ENCODE results near the gene INSC.

INSC gene

DNA sequence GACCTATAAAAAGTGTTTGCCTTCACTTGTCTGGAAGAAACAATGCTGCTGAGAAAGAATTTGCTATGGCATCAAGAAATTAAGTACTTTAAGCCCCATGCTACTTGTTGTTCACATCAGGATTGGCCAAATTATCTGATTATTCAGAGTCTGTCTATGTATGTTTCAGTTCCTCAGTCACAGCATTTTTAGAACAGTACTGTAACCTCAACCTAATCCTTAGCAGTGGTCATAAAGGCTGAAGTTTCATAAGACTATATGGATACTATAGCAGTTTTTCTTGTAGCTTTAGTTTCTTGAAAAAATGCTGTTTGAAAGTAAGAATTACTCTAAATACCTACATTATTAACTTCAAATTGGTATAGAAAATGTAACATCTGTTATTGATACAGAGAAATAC lies 153.9 kb downstream of the INSC start:
- H3K9me3 ChIP-seq (ENCODE audit: control insufficient read depth in 1 of 2, low read length in 2 of 2), result peaks cover 6 to 14% of the 10 kb centered on the region in 2 donors
- no peaks in the 10 kb centered on the region for H3K27me3 ChIP-seq (ENCODE audit: low read depth, low read length)
- no peak overlapping the region for H3K27ac ChIP-seq (ENCODE audit: low read length)
- no peaks in the 10 kb centered on the region for H3K4me1 ChIP-seq (ENCODE audit: control insufficient read depth in 1 of 2, insufficient read depth in 2 of 2, low read length in 2 of 2)
- no peaks in the 10 kb centered on the region for H3K36me3 ChIP-seq (ENCODE audit: control insufficient read depth in 1 of 2, insufficient read depth in 2 of 2, low read length in 2 of 2)
- no peak overlapping the region for H3K4me3 ChIP-seq (ENCODE audit: low read depth in 1 of 2, low read length in 2 of 2)

DNA sequence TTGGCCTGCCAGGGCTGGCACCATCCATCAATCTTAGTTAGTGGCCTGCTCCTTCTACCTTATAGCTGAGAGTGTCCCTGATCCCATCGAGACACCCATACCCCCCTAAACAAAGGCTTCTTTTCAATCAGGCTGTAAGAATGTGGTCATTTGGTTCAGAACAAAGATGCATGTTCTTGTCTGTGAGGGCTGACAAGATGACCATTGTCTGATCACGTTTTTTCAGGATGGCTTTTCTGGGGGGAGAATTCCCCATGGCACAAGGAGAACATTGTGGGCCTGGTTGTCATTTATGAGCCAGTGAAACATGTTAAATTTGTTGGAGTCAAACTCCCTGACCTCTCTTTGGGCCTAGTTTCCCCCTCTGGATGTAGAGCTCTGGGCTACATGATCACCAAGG lies 160.4 kb downstream of the INSC start:
- Histone ChIP-seq H3K9me3 (ENCODE audit: control insufficient read depth in 1 of 2, low read length in 2 of 2) (no peaks in the 10 kb centered on the region), H3K27ac (ENCODE audit: low read length) (no peak overlapping the region), H3K36me3 (ENCODE audit: control insufficient read depth in 1 of 2, insufficient read depth in 2 of 2, low read length in 2 of 2) (no peaks in the 10 kb centered on the region), H3K4me3 (ENCODE audit: low read depth in 1 of 2, low read length in 2 of 2) (no peak overlapping the region), H3K4me1 (ENCODE audit: control insufficient read depth in 1 of 2, insufficient read depth in 2 of 2, low read length in 2 of 2) (no peaks in the 10 kb centered on the region), H3K27me3 (ENCODE audit: low read depth, low read length) (peaks cover 4% of the 10 kb centered on the region)

DNA sequence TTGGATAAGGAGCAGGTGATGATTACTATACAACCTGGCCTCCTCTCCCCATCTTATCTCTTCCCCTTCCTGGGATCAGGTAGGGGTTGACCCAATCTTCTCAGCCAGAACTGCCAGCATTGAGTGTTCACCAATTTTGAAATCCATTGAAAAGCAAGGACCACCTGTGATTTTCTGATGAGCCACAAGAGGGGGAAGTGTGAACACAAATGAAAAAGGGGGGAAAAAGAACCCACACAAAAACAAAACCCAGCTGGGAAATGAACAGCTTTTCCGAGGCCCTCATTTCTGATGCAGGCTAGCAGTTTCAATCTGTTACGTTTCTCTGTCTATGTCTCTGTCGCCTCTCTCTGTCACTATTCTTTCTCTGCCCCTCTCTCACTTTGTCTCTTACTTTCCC lies 161.9 kb downstream of the INSC start:
- Histone ChIP-seq H3K4me1 (ENCODE audit: control insufficient read depth in 1 of 2, insufficient read depth in 2 of 2, low read length in 2 of 2) (no peaks in the 10 kb centered on the region), H3K27me3 (ENCODE audit: low read depth, low read length) (peaks cover 4% of the 10 kb centered on the region), H3K36me3 (ENCODE audit: control insufficient read depth in 1 of 2, insufficient read depth in 2 of 2, low read length in 2 of 2) (no peaks in the 10 kb centered on the region)

DNA sequence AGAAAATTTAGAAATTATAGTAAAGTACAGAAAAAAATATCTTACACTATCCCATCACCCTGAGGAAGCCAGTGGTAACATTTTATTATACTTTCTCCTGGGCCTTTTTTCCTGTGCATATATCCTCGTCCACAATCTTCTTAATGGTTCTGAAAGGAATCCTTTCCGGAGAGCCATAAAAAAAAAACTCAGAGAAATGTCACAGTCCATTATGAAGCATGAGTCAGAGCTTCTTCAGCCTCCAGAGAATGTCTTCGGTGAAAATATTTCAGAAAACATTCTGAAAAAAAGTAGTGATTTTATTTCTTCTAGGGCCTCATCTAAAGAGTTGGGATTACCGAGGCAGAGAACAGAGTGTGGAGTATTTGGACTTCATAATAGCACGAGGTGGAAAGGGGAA lies 163.4 kb downstream of the INSC start:
- H3K27me3 ChIP-seq (ENCODE audit: low read depth, low read length), result peaks cover 4% of the 10 kb centered on the region
- no peaks in the 10 kb centered on the region for H3K9me3 ChIP-seq (ENCODE audit: control insufficient read depth in 1 of 2, low read length in 2 of 2)
- no peak overlapping the region for H3K4me3 ChIP-seq (ENCODE audit: low read depth in 1 of 2, low read length in 2 of 2)
- no peaks in the 10 kb centered on the region for H3K4me1 ChIP-seq (ENCODE audit: control insufficient read depth in 1 of 2, insufficient read depth in 2 of 2, low read length in 2 of 2)
- no peaks in the 10 kb centered on the region for H3K36me3 ChIP-seq (ENCODE audit: control insufficient read depth in 1 of 2, insufficient read depth in 2 of 2, low read length in 2 of 2)
- no peak overlapping the region for H3K27ac ChIP-seq (ENCODE audit: low read length)

More for the DNA sequence above, 161.9 kb downstream of the INSC start:
- no peak overlapping the region for H3K27ac ChIP-seq (ENCODE audit: low read length)
- H3K9me3 ChIP-seq (ENCODE audit: control insufficient read depth in 1 of 2, low read length in 2 of 2), result no peaks in the 10 kb centered on the region
- H3K4me3 ChIP-seq (ENCODE audit: low read depth in 1 of 2, low read length in 2 of 2), result no peak overlapping the region

DNA sequence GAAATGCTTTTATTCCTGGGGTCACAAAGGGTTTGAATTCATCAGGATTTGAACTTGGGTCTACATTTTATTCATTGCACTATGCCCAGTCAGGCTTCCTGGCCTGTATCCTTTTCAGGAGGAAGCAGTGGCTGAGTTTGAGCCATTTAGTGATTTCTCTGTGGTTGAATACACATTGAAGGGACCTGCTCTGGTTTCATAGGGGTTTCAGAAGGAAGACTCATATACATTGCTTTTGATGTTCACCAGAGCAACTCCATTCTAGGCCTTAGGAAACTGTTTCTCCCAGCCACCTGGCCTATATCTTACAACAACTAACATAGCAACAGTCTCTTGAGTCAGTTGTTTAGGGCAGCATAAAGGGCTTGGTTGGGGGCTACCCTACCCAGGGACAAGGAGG lies 165.7 kb downstream of the INSC start:
- H3K27ac ChIP-seq (ENCODE audit: low read length), result no peak overlapping the region
- H3K27me3 ChIP-seq (ENCODE audit: low read depth, low read length), result no peaks in the 10 kb centered on the region
- no peak overlapping the region for H3K4me3 ChIP-seq (ENCODE audit: low read depth in 1 of 2, low read length in 2 of 2)
- H3K36me3 ChIP-seq (ENCODE audit: control insufficient read depth in 1 of 2, insufficient read depth in 2 of 2, low read length in 2 of 2), result no peaks in the 10 kb centered on the region
- H3K4me1 ChIP-seq (ENCODE audit: control insufficient read depth in 1 of 2, insufficient read depth in 2 of 2, low read length in 2 of 2), result no peaks in the 10 kb centered on the region
- no peaks in the 10 kb centered on the region for H3K9me3 ChIP-seq (ENCODE audit: control insufficient read depth in 1 of 2, low read length in 2 of 2)

DNA sequence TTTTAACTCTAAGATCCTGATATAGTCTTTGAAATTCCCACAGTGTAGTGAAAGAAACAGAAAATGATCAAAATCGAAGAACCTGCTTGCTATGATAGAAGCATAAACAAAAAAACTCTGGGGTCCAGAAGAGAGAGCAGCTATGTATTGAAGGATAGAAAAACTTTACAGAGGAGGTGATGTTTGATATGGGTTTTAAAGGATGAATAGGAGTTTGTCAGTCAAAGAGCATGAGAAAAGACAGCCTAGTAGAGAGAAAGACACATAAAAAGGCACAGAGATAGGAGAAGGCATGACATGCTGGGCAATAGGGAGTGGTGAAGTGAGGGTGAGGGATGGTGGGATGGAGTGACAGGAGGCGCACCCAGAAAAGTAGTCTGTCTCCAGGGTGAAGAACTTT lies 168.0 kb downstream of the INSC start:
- Histone ChIP-seq H3K4me1 (ENCODE audit: control insufficient read depth in 1 of 2, insufficient read depth in 2 of 2, low read length in 2 of 2) (no peaks in the 10 kb centered on the region), H3K36me3 (ENCODE audit: control insufficient read depth in 1 of 2, insufficient read depth in 2 of 2, low read length in 2 of 2) (no peaks in the 10 kb centered on the region), H3K4me3 (ENCODE audit: low read depth in 1 of 2, low read length in 2 of 2) (no peak overlapping the region), H3K27me3 (ENCODE audit: low read depth, low read length) (no peaks in the 10 kb centered on the region), H3K9me3 (ENCODE audit: control insufficient read depth in 1 of 2, low read length in 2 of 2) (no peaks in the 10 kb centered on the region), H3K27ac (ENCODE audit: low read length) (no peak overlapping the region)

DNA sequence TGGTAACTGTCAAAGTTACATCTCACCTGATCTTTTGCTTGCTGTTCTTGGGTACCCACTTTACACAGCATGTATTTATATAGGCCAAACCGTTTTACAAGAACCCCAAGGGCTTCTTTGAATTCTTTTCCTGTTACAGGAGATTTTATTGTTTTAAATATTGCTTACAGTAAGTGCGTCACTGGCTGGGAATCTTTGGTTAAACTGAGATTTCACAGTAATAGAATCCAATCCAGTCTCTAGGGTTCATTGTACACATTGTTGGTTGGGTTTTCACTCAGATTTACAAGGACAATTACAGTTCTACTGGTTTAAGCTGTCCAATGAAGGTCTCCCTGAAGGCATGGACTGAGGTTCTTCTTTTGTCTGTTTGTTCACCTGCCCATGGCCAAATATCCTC lies 171.7 kb downstream of the INSC start:
- Histone ChIP-seq H3K4me1 (ENCODE audit: control insufficient read depth in 1 of 2, insufficient read depth in 2 of 2, low read length in 2 of 2) (no peaks in the 10 kb centered on the region), H3K4me3 (ENCODE audit: low read depth in 1 of 2, low read length in 2 of 2) (no peak overlapping the region), H3K27ac (ENCODE audit: low read length) (no peak overlapping the region), H3K27me3 (ENCODE audit: low read depth, low read length) (no peaks in the 10 kb centered on the region), H3K36me3 (ENCODE audit: control insufficient read depth in 1 of 2, insufficient read depth in 2 of 2, low read length in 2 of 2) (no peaks in the 10 kb centered on the region), H3K9me3 (ENCODE audit: control insufficient read depth in 1 of 2, low read length in 2 of 2) (no peaks in the 10 kb centered on the region)

DNA sequence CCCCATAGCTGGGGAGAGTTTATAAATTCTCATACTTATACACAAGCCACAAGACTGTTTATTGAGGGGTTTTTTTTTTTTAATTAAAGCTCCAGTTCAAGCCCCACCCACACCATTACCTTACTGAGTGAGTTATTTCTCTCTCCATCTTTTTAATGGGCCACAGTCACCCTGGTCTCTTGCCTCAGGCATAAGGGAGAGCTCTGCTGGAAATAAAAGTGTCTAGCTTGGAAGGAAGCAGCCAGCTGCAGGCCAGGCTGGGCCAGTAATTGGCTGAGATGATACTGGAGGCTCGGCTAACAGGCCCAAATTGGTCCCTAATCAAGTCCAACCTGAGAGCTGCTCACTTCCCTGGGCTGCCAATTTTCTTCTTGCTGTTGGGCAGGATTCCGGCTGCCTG lies 174.1 kb downstream of the INSC start:
- no peaks in the 10 kb centered on the region for H3K4me1 ChIP-seq (ENCODE audit: control insufficient read depth in 1 of 2, insufficient read depth in 2 of 2, low read length in 2 of 2)
- H3K36me3 ChIP-seq (ENCODE audit: control insufficient read depth in 1 of 2, insufficient read depth in 2 of 2, low read length in 2 of 2), result no peaks in the 10 kb centered on the region
- no peak overlapping the region for H3K27ac ChIP-seq (ENCODE audit: low read length)
- H3K27me3 ChIP-seq (ENCODE audit: low read depth, low read length), result no peaks in the 10 kb centered on the region
- H3K4me3 ChIP-seq (ENCODE audit: low read depth in 1 of 2, low read length in 2 of 2), result no peak overlapping the region
- no peaks in the 10 kb centered on the region for H3K9me3 ChIP-seq (ENCODE audit: control insufficient read depth in 1 of 2, low read length in 2 of 2)

DNA sequence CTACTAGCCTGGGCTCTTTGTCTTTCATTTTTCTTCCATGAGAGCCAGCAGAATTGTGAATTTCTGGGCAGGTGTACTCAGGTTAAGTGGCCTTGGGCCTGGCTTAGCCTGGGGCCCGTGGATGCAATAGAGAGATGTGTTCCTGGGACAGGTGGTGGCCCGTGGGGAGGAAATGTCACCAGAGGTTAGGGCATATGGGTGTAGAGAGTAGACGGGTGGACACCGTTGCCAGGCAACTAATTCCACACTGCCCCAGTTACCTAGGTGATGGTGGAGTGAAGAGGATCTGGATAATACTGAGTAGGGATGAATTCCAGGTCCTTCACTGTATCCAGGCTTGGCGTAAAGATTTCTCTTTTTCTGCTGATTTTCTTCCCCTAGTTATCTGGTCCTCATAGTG lies 175.0 kb downstream of the INSC start:
- H3K4me1 ChIP-seq (ENCODE audit: control insufficient read depth in 1 of 2, insufficient read depth in 2 of 2, low read length in 2 of 2), result no peaks in the 10 kb centered on the region
- no peak overlapping the region for H3K27ac ChIP-seq (ENCODE audit: low read length)
- no peaks in the 10 kb centered on the region for H3K9me3 ChIP-seq (ENCODE audit: control insufficient read depth in 1 of 2, low read length in 2 of 2)
- no peaks in the 10 kb centered on the region for H3K36me3 ChIP-seq (ENCODE audit: control insufficient read depth in 1 of 2, insufficient read depth in 2 of 2, low read length in 2 of 2)
- no peak overlapping the region for H3K4me3 ChIP-seq (ENCODE audit: low read depth in 1 of 2, low read length in 2 of 2)
- no peaks in the 10 kb centered on the region for H3K27me3 ChIP-seq (ENCODE audit: low read depth, low read length)

DNA sequence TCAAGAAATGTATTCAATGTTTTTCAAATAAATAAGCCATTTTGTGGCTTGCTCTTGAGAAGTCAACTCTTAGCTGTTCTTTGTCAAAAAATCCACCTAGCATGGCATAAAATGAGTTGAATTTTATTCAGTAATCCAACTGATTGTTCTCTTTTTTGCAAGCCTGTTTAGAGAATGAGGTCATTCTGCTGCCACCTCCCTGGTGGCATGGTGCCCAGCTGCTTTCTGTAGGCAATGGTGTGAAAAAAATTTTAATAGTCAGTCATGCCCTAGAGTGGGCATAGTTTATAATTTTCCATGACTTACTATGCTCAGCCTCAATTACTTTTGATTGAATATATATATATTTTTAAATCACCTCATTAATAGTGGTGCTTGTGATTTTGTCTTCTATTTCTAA lies 177.2 kb downstream of the INSC start:
- Histone ChIP-seq H3K36me3 (ENCODE audit: control insufficient read depth in 1 of 2, insufficient read depth in 2 of 2, low read length in 2 of 2) (no peaks in the 10 kb centered on the region), H3K4me3 (ENCODE audit: low read depth in 1 of 2, low read length in 2 of 2) (no peak overlapping the region), H3K27me3 (ENCODE audit: low read depth, low read length) (no peaks in the 10 kb centered on the region), H3K4me1 (ENCODE audit: control insufficient read depth in 1 of 2, insufficient read depth in 2 of 2, low read length in 2 of 2) (no peaks in the 10 kb centered on the region), H3K27ac (ENCODE audit: low read length) (no peak overlapping the region), H3K9me3 (ENCODE audit: control insufficient read depth in 1 of 2, low read length in 2 of 2) (no peaks in the 10 kb centered on the region)

DNA sequence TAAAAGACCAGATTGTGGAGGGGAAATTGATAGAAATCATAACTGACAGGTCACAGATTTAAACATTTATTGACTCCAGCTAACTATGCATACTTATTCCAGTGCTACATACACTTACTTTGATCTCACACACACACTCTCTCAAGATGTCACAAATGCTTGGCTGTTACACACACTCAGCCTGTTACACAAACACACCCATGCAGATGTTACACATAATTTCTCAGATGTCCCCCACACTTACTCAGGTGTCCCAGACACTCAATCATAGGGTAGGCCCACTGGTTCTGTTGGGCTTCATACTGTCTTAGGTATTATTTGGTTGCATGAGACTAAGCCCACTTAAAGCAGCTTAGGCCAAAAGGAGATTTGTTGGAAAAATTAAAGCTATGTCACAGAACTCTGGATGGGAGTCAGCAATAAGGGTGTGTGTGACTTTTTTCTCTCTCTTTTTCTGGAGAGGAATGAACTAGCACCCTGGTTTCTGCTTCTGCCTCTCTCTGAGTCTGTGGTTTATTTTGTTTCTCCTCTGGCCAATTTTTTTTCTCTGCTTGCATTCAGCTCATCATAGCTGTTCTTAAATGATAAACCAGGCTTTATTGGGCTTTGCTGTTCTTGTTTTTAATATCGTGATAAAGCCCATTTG lies 179.4 kb downstream of the INSC start:
- H3K4me3 ChIP-seq (ENCODE audit: low read depth in 1 of 2, low read length in 2 of 2), result no peak overlapping the region
- H3K27me3 ChIP-seq (ENCODE audit: low read depth, low read length), result no peaks in the 10 kb centered on the region
- H3K27ac ChIP-seq (ENCODE audit: low read length), result no peak overlapping the region
- no peaks in the 10 kb centered on the region for H3K36me3 ChIP-seq (ENCODE audit: control insufficient read depth in 1 of 2, insufficient read depth in 2 of 2, low read length in 2 of 2)
- no peaks in the 10 kb centered on the region for H3K9me3 ChIP-seq (ENCODE audit: control insufficient read depth in 1 of 2, low read length in 2 of 2)
- no peaks in the 10 kb centered on the region for H3K4me1 ChIP-seq (ENCODE audit: control insufficient read depth in 1 of 2, insufficient read depth in 2 of 2, low read length in 2 of 2)

DNA sequence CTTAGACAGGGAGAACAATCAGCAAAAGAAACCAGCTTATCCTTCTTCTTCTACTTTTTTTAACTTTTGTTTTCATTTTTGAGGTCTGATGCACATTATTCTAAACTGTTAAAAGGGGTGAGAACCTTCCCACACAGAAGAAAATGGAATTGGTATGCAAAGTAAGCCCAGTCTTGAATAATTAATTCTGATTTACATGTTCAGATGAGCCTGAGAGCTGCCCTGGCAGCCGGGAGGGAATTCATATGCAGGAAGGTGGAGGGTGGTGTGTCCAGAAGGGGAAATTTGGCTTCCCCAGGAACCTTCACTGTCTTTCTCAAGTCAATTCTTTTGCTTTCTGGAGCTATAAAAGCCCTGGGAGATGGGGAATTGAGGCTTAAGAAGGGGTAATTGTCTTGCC lies 181.0 kb downstream of the INSC start:
- H3K4me3 ChIP-seq (ENCODE audit: low read depth in 1 of 2, low read length in 2 of 2), result no peak overlapping the region
- H3K9me3 ChIP-seq (ENCODE audit: control insufficient read depth in 1 of 2, low read length in 2 of 2), result no peaks in the 10 kb centered on the region
- no peaks in the 10 kb centered on the region for H3K36me3 ChIP-seq (ENCODE audit: control insufficient read depth in 1 of 2, insufficient read depth in 2 of 2, low read length in 2 of 2)
- H3K4me1 ChIP-seq (ENCODE audit: control insufficient read depth in 1 of 2, insufficient read depth in 2 of 2, low read length in 2 of 2), result no peaks in the 10 kb centered on the region
- H3K27ac ChIP-seq (ENCODE audit: low read length), result no peak overlapping the region
- H3K27me3 ChIP-seq (ENCODE audit: low read depth, low read length), result no peaks in the 10 kb centered on the region
